NCI-H2029 treated with DMSO at 0.1 percent for 48 hours (cell line): Measurements from ENCODE around the gene SLC25A22.

ENCODE experiments used
- DNase-seq: peaks from one replicate; lab custom pipeline; 2025; lab: John Stamatoyannopoulos, UW

SLC25A22 gene

GRCh38 chr11:771617-772204 lies 26.4 kb downstream of the SLC25A22 start:
- DNase-seq, result no peak

GRCh38 chr11:770642-771616 lies 27.2 kb downstream of the SLC25A22 start:
- DNase-seq, result no peak

- no peak for DNase-seq
Observed at GRCh38 chr11:769887-770641, 28.0 kb downstream of the SLC25A22 start.

- no peak for DNase-seq
Observed at GRCh38 chr11:767238-767637, 30.8 kb downstream of the SLC25A22 start.

GRCh38 chr11:766936-767210 lies 31.2 kb downstream of the SLC25A22 start:
- no peak for DNase-seq

- no peak for DNase-seq
Observed at GRCh38 chr11:766106-766935, 31.8 kb downstream of the SLC25A22 start.

GRCh38 chr11:765802-766091 lies 32.3 kb downstream of the SLC25A22 start:
- DNase-seq, result no peak

GRCh38 chr11:765025-765801 lies 32.9 kb downstream of the SLC25A22 start:
- DNase-seq, result no peak

GRCh38 chr11:764322-765024 lies 33.6 kb downstream of the SLC25A22 start:
- DNase-seq, result no peak

- no peak for DNase-seq
Observed at GRCh38 chr11:763549-764321, 34.3 kb downstream of the SLC25A22 start.

- peak; percentile 48 for DNase-seq
Observed at GRCh38 chr11:763073-763463, 35.0 kb downstream of the SLC25A22 start.

- no peak for DNase-seq
Observed at GRCh38 chr11:762421-763072, 35.5 kb downstream of the SLC25A22 start.

- DNase-seq, result no peak
Observed at GRCh38 chr11:761526-762108, 36.5 kb downstream of the SLC25A22 start.

- no peak for DNase-seq
Observed at GRCh38 chr11:760236-760635, 37.8 kb downstream of the SLC25A22 start.

- no peak for DNase-seq
Observed at GRCh38 chr11:749731-750130, 48.4 kb downstream of the SLC25A22 start.

- DNase-seq, result no peak
Observed at GRCh38 chr11:748007-748359, 50.1 kb downstream of the SLC25A22 start.

GRCh38 chr11:747158-748006 lies 50.7 kb downstream of the SLC25A22 start, which contains the start of gene TALDO1:
TSS of gene TALDO1 (plus strand) at chr11:747464. CDS start at chr11:747482, 18 bp downstream.
- DNase-seq, result peak; percentile 30
